Left renal cortex interstitium (tissue), 4 donors: ENCODE measurements around the gene CARD14. TPM values are rescaled to one million over a fixed set of nuclear protein-coding genes. Genes with fewer than 3 reads are reported as not detected.
"Not testable (repeated sequence)": the region's sequence is repeated elsewhere in the genome, so short reads cannot be mapped to it uniquely, and the experiment has no call there.

ENCODE experiments used
- DNase-seq, 4 donors: peaks; one replicate each; pipeline ENCODE4 v3.0.0-alpha.2; 2013; ENCODE audit warnings: low read depth in 4 of 4, low spot score in 2 of 4, missing footprints in 1 of 4
- polyA plus RNA-seq, 4 donors: library from polyadenylated mRNA; unstranded; fragments of 120-200 nt; gene quantifications; one replicate each; pipeline ENCODE4 v1.2.1, GENCODE V29; 2013; ENCODE audit not compliant: insufficient read length in 4 of 4

CARD14 gene
- polyA plus RNA-seq, 4 donors: 0.56 to 3.0 (median 2.3) TPM

DNA sequence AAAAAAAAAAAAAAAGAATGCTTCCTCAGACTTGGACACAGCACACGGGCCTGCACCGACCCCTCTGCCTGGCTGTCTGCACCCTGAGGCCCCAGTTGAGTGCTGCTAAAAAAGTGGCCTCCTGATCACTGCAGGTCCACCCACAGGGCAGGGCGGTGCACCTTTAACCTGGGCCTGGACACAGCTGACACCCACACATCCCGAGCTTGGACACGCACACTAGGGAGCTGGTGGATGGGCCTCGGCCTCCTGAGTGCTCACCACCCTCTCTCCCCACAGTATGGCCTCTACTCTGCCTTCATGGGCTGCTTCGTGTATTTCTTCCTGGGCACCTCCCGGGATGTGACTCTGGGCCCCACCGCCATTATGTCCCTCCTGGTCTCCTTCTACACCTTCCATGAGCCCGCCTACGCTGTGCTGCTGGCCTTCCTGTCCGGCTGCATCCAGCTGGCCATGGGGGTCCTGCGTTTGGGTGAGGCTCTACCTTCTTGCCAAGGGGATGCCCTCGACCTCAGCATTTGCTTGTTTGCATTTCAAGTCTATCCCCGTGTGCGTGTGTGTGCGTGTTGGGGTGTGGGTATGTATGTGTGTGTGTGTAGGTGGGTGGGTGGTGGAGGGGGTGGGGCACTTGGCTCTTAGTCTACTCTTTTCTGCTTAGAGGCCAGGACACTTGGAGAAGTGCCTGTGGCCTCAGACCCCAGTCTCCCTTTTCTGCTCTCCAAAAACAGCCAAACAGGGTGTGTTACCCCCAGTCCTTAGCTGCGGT lies 52.7 kb downstream of the CARD14 start:
- DNase-seq: no peak

GRCh38 chr17:80223142-80223815 lies 53.4 kb downstream of the CARD14 start:
- no peak for DNase-seq

DNA sequence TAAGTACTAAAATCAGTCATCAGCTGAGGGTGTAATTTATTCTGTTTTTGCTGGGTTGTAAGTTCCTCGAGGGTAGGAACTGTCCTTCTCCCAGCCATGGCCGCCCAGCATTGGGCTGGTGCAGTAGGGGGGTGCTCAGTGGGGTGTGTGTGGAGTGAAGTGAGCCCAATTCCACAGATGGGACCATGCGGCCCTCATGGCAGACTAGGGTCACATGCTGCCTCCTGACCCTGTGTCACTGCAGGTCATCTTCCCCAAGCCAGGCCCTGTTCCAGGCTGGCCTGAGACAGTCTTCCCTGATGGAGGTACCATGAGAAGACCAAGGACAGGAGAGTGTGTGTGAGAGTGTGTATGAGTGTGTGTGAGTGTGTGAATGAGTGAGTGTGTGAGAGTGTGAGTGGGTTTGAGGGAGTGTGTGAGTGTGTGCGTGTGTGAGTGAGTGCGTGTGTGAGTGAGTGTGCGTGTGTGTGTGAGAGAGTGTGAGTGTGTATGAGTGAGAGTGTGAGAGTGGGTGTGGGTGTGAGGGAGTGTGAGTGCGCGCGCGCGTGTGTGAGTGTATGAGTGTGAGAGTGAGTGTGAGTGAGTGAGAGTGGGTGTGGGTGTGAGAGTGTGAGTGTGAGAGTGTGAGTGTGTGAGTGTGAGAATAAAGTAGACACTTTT lies 54.1 kb downstream of the CARD14 start:
- no peak for DNase-seq

- DNase-seq: no peak
Measured at GRCh38 chr17:80224683-80225082, 54.9 kb downstream of the CARD14 start.

- no peak for DNase-seq
Measured at GRCh38 chr17:80225230-80225629, 55.4 kb downstream of the CARD14 start.

DNA sequence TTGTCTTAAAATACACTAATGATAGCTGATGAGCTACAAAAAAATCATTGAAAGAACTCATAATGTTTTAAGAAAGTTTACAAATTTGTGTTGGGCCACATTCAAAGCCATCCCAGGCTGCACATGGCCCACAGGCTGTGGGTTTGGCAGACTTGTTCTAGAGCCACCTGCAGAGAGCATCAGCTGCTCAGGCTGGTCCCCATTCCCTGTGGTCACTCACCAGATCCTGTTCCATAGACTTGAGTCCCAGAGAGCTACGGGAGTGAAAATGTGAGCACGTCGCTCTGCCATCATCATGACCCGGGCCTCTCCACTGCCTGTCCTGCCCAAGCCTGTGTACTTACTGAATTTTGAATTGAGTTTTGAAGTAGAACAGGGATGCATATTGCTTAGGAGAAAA lies 57.3 kb downstream of the CARD14 start:
- no peak for DNase-seq

- DNase-seq: no peak
Measured at GRCh38 chr17:80227666-80228065, 57.8 kb downstream of the CARD14 start.

- no peak for DNase-seq
Measured at GRCh38 chr17:80228477-80228876, 58.6 kb downstream of the CARD14 start.

- no peak for DNase-seq
Measured at GRCh38 chr17:80229011-80229410, 59.2 kb downstream of the CARD14 start.

DNA sequence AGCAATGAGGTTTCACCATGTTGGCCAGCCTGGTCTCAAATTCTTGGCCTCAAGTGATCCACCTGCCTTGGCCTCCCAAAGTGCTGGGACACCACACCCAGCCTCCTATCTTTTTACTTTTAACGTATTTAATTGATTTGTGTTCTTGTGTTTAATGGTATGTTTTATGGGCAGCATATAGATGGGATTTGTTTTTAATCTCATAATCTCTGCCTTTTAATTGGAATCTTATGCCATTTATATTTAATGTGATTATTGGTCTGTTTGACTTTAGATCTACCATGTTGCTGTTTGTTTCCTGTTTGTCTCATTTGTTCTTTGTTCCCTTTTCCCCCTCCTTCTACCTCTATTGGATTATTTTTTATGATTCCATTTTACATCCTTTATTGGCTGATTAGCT lies 62.6 kb downstream of the CARD14 start:
- no peak for DNase-seq

DNA sequence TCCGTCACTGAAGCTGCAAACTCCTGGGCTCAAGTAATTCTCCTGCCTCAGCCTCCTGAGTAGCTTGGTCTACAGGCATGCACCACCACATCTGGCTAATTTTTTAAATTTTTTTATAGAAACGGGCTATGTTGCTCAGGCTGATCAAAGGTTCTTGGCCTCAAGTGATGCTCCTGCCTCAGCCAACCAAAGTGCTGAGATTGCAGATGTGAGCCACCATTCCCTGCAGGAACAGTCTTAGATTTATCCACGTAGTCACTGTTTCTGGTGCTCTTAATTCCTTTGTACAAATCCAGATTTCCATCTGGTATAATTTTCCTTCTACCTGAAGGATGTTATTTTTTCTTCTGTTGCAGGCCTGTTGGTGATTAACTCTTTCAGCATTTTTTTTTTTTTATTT lies 63.4 kb downstream of the CARD14 start:
- no peak for DNase-seq

DNA sequence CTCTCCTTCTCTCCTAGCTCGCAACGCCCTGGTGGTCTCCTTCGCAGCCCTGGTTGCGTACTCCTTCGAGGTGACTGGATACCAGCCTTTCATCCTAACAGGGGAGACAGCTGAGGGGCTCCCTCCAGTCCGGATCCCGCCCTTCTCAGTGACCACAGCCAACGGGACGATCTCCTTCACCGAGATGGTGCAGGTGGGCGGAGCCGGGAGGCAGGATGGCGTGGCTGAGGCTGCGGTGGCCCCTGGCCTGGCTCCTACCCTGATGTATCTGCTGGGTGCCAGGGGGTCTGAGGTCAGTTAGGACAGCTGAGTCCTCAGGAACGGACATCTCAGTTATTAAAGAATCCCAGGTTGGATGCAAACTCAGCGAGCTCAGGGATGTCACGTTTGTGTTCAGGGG lies 67.1 kb downstream of the CARD14 start:
- no peak for DNase-seq

DNA sequence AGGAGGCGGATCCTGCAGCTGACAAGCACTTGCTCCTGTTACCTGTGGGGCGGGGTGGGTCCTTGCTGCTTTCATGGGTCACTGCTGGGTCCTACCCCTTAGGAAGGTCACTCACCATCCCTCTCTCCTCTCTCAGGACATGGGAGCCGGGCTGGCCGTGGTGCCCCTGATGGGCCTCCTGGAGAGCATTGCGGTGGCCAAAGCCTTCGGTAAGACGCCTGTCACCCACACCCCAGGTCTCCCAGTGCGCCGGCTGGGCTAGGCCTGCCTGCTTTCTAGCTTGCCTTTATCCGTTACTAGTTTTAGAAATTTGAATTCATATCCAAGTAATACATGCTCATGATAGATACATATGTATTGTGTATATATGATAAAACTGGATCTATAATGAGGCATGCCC lies 67.6 kb downstream of the CARD14 start:
- no peak for DNase-seq

DNA sequence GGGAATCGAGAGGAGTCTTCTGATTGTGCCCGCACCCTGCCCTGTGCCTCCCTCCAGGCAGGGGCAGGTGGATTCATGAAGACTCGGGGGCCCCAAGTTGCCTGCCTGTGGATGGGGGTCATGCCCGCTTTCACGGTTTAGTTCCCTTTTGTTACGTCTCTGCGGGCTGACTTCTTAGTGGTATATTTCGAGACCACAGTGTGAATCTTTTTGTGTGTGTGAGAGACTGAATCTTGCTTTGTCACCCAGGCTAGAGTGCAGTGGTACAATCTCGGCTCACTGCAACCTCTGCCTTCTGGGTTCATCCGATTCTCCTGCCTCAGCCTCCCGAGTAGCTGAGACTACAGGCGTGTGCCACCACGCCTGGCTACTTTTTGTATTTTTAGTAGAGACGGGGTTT lies 72.7 kb downstream of the CARD14 start:
- DNase-seq: no peak

DNA sequence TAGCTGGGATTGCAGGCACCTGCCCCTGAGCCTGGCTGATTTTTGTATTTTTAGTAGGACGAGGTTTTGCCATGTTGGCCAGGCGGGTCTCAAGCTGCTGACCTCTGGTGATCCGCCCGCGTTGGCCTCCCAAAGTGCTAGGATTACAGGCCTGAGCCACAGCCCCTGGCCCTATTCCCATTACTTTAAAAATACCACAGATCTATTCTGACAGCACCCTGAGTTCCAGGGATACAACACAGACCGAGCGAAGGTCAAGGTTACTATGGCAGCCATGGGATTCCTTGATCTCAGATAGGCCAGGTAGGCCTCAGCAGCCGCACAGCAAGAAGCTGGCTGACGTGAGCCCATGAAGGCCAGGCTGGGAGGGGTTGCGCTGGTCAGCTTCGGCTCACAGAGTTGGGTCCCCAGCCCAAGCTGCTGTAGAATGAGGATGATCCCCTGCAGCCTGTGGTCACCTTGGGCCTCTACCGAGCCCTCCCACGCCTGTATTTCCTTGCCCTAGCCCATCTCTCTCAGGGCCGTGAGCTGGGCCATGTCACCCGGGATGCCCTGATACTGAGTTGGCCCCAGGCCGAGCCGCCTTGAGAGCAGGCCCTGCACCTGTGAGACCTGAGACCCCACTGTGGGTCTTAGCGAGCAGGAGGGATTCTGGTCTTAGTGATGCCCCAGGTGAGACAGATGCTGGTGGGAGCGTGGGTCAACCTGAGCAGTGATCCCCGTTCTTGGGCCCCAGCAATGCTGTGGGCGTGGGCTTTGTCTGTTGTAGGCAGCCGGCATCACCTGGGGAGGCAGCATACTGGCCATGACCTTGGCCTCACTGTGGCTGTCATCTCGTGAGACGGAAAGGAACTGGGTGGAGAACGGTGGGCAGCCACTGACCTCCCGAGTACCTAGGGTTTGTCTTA lies 74.0 kb downstream of the CARD14 start:
- DNase-seq: no peak

DNA sequence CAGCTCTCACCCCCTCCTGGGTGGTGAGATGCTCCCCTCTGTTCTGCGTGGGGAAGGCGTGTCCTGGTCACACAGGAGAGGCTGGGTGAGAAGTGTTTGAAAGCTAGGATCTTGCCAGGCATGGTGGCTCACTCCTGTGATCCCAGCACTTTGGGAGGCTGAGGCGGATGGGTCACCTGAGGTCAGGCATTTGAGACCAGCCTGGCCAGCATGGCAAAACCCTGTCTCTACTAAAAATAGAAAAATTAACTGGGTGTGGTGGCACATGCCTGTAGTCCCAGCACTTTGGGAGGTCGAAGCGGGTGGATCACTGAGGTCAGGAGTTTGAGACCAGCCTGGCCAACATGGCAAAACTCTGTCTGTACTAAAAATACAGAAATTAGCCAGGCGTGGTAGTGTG lies 74.6 kb downstream of the CARD14 start:
- DNase-seq: not testable (repeated sequence)

- no peak for DNase-seq
Measured at GRCh38 chr17:80244871-80245509, 75.2 kb downstream of the CARD14 start.

DNA sequence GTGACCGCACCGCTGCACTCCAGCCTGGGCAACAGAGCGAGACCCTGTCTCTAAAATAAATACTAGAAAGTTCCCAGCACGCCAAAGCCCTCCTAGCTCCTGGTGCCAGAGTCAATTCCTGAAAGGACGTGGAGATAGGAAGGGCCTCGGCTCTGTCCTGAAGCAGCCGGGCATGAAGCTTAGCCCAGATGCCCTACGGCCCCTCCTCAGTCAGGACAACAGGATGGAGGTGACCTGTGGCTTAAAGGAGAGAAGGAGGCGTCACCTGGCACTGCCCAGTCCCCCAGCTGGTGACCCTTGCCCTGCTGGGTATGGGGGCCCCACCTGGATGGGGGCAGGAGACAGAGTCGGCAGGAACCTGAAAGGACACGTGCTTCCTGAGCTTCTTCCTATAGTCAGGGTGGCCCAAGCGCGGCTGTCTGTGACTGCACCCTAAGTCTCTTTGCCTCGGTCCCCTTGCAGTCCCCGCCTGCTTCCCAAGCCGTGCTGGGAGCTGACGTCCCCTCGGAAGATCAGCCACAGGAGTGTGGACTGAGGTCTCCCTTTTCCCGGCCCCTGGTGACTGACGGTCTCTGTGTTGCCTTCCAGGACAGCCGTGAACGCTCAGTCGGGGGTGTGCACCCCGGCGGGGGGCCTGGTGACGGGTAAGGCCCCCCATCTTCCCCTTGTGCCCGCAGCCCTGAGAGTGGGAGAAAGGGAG lies 75.9 kb downstream of the CARD14 start:
- DNase-seq: no peak

- no peak for DNase-seq
Measured at GRCh38 chr17:80246266-80246681, 76.4 kb downstream of the CARD14 start.

DNA sequence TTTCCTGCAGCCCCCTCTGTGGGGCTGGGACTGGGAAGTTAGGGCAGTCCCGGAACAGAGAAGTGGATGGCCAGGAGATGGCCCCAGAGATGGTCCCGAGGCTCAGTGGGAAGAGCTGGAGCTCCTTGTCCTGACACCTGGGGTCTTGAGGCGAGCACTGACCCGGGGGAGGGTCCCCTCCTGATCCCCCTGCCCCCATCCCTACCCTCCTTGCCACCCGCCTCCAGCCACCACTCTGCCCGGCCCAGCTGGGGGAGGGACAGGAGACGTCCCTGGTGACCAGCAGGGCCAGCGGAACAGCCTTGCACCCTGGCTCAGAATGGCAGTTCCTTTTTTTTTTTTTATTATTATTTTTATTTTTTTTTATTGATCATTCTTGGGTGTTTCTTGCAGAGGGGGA lies 76.9 kb downstream of the CARD14 start:
- DNase-seq: no peak
